Measurements from ENCODE around the gene HELZ2.

The HELZ2 gene

DNA sequence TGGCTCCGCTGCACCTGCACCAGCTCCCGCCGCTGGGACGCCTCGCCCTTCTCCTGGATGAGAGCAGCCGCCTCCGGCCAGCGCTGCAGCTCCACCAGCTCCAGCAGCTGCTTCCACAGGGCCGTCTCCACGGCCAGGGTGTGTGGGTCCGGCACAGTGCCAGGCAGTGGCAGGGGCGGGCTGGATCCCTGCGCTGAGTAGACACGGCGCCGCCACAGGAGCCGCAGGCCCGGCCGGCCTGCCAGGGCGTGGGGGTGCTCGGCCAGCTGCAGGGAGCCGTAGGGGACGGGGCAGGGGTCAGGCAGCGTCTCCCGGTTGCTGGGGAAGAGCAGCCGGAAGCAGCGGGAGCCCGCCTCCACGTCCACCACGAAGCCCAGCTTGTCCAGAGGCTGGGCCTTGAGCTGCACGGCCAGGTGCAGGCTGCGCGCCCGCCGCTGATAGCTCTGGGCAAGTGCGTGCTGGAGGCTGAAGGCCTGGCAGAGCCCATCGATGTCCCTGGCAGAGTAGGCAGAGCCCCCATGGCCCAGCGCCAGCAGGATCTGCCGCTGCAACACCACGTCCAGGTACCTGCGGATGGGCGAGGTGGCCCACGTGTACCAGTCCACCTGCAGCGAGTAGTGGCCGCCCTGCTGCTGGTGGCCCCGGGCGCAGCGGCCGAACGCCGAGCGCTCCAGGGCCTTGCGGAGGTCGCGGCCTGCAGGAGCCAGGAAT lies 10.7 kb downstream of the HELZ2 start:
- DNase-seq, result no peak

- no peak for DNase-seq
These were observed 11.4 kb downstream of the HELZ2 start for GRCh38 chr20:63562461-63563224.

DNA sequence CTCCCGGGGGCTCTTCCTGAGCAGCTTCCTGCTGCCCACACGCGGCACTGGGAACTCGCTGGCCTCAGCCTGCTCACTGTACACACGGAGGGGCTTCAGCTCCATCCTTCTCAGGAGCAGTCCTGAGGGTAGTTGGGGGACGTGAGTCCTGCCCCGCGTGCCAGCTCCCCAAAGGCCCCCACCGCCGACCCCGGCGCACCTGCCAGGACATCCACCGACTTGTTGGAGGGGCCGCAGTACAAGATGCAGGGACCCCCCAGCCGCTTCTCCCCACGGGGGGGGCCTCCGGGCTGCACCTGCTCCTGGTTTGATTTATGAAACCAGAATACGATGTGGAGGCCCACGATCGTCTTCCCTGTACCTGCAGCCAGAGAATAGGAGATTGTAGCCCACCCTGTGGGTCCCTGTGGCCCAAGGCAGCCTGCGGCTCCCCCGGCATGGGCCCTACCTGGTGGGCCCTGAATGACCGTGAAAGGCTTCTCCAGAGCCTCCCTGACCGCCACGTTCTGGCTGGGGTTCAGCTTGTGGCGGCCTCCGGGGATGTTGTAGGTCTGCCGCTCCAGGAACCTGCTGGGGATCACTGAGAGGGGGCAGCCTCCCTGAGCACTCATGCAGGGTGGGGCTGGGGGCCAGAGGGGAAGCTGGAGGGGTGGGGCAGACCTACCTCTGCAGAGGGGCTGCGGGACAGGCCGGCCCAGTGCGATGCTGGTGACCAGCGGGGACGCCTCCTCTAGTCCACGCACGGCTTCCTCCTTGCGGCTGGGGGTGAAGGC lies 12.2 kb downstream of the HELZ2 start:
- no peak for DNase-seq

DNA sequence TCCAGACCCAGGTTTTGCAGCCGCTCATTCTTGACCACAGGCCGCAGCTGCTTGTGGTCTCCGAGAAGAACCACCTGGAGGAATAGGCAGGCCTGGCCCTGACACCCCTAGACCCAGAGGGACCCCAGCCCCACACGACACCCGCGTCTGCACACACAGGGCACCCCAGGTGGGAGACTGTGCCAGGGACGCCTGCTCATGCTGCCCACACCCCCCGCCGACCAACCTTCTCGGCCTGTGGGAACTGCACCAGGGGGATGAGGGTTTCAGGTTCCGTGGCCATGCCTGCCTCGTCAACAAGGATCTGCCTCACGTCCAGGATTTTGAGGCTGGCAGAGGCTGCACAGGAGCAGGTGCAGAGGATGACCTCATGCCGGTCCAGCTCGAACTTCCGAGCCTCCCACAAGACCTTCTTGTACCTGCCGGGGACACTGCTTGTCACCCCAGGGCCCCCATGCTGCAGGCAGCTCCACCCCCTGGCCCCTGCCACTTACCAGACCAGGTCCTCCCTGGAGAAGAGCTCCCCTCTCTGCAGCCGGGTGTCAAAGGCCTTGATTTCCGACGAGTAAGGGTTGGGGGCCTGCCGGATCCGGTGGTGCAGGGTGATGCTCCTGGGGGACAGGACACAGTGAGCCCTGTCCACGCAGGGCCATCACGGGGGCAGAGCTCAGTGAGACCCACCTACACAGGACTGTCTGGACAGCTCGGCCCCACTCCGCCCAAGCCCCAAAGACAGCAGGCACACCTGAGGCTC lies 13.0 kb downstream of the HELZ2 start:
- no peak for DNase-seq

DNA sequence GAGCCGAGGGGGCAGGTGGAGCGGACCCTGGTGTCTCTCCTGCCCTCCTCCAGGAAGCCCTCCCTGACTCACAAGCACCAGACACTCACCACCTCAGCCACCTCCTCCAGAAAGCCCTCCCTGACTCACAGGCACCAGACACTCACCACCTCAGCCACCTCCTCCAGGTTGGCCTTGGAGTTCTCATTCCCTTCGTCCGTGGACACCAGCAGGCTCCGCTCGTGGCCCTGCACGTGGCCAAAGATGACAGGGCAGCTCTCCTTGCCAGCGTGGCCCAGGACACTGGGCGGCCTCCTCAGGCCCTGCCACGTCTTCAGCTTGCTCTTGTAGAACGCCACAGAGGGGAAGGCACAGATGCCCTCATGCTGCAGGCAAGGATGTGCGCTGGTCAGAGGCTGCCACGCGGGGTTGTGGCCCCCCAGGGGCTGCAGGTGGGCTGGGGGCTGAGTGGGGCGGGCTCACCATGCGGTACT lies 13.7 kb downstream of the HELZ2 start:
- DNase-seq, result no peak

DNA sequence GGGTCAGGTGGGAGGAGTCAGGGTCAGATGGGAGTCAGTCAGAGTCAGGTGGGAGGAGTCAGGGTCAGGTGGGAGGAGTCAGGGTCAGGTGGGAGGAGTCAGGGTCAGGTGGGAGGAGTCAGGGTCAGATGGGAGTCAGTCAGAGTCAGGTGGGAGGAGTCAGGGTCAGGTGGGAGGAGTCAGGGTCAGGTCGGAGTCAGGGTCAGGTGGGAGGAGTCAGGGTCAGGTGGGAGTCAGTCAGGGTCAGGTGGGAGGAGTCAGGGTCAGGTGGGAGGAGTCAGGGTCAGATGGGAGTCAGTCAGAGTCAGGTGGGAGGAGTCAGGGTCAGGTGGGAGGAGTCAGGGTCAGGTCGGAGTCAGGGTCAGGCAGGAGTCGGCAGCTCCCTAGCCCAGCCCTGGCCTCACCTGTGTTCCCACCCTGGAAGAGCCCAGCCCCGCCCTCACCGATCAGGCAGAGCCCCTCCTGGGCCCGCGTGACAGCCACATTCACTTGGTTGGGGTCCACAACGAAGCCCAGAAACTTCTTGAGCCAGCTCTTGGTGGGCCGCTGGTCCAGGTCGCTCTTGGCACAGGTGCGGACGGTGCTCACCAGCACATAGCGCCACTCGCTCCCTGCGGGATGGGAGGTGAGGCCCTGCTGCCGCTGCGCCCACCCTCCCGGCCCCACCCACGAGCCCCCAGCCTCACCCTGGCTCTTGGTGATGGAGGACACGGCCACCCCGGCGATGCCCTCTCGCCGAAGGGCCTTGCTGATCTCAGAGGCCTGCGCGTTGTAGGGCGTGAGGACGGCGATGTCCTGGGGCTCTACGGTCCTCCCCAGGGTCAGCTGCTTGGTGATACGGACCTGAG lies 14.3 kb downstream of the HELZ2 start:
- DNase-seq, result peak; percentile 74

- DNase-seq, result no peak
These were observed 15.1 kb downstream of the HELZ2 start for GRCh38 chr20:63558804-63559484.

DNA sequence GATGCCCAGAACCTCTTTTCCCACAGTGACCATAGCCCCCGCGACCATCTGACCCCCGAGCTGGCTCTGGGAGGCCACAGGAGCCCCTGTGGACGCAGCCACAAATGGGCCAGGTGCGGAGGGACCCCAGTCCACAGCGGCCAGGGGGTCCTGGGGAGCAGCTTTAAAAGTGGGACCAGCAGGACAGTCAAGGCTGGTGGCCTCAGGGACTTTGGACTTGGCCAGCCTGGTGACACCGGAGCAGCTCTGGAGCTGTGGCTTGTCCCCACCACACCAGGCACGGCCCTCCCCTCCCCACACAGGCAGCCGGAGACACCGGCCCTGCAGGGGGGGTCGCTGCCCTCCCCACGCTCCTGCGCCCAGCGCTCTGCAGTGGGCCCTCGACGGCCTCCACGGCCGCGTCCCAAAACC lies 16.6 kb downstream of the HELZ2 start:
- no peak for DNase-seq

GRCh38 chr20:63556873-63557478 lies 17.1 kb downstream of the HELZ2 start:
- DNase-seq, result no peak

GRCh38 chr20:63555661-63556381 lies 18.2 kb downstream of the HELZ2 start:
- no peak for DNase-seq

- peak; percentile 40 for DNase-seq
These were observed 19.4 kb downstream of the HELZ2 start for GRCh38 chr20:63554361-63555278.

DNA sequence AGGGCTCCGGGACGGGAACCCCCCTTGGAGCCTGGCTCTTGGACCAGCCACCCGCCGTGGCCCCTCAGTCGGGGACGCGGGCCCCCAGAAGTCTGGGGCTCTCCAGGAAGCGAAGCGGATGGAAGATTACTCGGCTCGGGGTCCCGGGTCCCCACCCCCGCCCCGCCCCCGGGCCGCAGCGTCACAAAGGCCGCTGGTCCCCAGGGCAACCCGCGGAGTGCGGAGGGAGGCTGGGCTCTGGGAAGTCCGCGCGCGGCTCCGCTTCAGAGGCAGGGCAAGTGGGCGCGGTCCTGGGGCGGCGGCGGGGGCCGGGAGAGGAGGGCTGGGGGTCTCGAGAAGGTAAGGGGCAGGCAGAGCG lies 20.1 kb downstream of the HELZ2 start, which contains the start of gene FNDC11:
TSS of gene FNDC11 (plus strand) at position 227 of the 358 bp plus-strand sequence. CDS start 1,505 bp downstream, outside the sequence.
- DNase-seq, result peak; percentile 74

DNA sequence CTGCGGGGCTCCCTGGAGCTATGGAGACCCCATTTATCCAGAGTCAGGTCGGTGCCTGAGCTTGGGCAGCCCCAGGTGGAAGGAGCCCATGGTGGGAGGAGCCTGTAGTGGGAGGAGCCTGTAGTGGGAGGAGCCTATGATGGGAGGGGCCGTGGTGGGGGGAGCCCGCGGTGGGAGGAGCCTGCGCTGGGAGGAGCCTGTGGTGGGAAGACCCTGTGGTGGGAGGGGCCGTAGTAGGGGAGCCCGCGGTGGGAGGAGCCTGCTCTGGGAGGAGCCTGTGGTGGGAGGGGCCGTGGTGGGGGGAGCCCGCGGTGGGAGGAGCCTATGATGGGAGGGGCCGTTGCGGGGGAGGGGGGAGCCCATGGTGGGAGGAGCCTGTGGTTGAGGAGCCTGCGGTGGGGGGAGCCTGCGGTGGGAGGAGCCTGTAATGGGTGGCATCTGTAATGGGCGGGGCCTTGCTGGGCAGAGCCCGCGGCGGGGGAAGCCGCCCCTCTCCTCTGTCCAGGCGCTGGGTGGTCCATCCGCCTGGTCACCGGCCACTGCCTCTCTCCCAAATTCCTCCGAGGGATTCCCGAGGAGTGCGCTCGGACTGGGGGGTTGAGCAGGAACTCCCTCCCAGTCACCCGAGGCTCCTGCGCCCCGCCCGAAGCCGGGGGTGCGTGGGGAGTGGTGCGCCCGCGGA lies 20.6 kb downstream of the HELZ2 start:
- DNase-seq, result peak; percentile 89

- DNase-seq, result peak; percentile 72
These were observed 21.4 kb downstream of the HELZ2 start for GRCh38 chr20:63552481-63553249.

DNA sequence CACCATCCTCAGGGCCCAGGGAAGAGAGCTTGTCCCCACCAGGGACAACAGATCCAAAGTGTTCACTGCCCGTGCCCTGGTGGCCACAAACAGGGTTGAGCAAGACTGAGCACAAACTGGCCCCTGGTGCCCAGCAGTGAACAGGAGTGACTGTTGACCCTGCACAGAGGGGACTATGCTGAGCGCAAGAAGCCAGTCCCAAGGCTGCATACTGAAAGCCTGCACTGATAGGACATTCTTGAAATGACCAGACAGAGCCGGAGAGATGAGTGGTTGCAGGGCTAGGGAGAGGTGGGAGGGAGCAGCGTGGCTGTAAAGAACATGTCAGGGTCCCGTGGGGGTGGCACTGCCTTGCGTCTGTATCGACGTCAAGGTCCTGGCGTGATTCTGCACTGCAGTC lies 23.0 kb downstream of the HELZ2 start:
- DNase-seq, result no peak

DNA sequence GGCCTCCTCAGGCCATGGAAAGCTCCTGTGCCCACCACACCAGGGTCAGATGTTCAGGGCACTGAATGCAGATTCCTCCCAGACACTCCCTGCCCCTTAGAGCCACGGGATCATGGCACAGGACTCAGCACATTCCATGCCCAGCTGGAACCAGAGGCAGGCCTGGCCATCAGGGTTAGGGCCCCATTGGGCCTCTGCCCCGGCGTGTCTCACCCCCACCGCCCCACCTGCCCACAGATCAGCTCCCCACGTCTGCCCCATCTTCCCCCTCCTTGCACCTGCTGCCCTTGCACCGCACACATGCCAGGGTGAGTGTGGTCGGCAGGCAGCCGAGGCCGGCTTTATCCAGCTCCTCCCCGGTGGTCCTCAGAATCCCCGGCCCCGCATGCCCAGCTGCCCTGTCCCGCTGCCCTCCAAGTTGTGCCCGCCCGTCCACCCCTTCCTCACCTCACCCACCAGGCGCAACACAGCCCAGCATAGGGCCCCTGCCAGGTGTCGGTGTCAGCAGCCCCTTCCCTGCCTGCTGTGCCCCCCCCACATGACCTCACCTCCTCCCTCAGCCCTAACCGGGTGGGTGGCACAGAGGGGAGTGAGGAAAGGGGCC lies 24.3 kb downstream of the HELZ2 start:
- no peak for DNase-seq

DNA sequence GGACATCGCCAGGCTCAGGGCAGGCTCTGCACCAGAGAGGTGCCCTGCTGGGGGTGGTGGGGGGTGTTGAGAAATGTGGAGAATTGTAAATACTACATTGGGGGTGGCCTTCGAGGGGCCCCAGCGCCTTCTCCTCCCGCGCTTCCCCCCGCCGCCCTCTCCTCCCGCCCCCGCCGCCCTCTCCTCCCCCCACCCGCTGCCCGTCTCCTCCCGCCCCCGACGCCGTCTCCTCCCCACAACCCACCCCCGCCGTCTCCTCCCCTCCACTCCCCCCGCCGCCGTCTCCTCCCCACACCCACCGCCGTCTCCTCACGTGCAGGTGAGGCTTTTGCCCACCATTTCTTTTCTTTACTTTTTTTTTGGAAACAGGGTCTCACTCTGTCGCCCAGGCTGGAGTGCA lies 25.0 kb downstream of the HELZ2 start:
- no peak for DNase-seq
